ENCODE measurements around the gene COL12A1. TPM values are rescaled to one million over a fixed set of nuclear protein-coding genes. Genes with fewer than 3 reads are reported as not detected.
A peak's percentile ranks its signal among the peaks of the same experiment; 100 is the strongest.

Gene COL12A1
- total RNA-seq (2014; rRNA removed; shearing (Covaris generic)) (not detected in 2 replicates), total RNA-seq (2022) (not detected in 2 replicates), Bru-seq, nascent RNA (percentile 12 among the genes with signal in this experiment), BruChase-seq, experiment 1, labeled RNA remaining after a 6-hour chase (percentile 13 among the genes with signal in this experiment), BruChase-seq, experiment 2, labeled RNA remaining after a 2-hour chase (percentile 14 among the genes with signal in this experiment)
- long read RNA-seq = 0 reads

- Histone ChIP-seq H3K4me1 (ENCODE audit: insufficient read depth, low read length, poor library complexity, severe bottlenecking) (no peaks in the 10 kb centered on the region), H3K79me2 (ENCODE audit: insufficient read depth, low read depth, low read length) (no peaks in the 10 kb centered on the region), H3K9me3 (ENCODE audit: low read length) (no peaks in the 10 kb centered on the region), H3K4me2 (ENCODE audit: low read length) (no peak within 1 kb of the TSS), H4K20me1 (ENCODE audit: insufficient read depth, low read length) (no peaks in the 10 kb centered on the region), H2AFZ (ENCODE audit: low read length) (no peak within 1 kb of the TSS), H3K27ac (ENCODE audit: low read depth, low read length, poor library complexity, severe bottlenecking) (no peak within 1 kb of the TSS), H3K4me3 (ENCODE audit: low read depth, low read length, poor library complexity, severe bottlenecking) (no peak within 1 kb of the TSS), H3K36me3 (ENCODE audit: insufficient read depth, low read length) (no peaks in the 10 kb centered on the region), H3K9me2 (ENCODE audit: insufficient read depth, low read length) (no peaks in the 10 kb centered on the region)
- POLR2A ChIA-PET = no interaction called here
- DNase-seq (ENCODE audit: low spot score) = no peak
- intact Hi-C loops (cut with micrococcal nuclease; ENCODE audit: unreplicated experiment) = loop anchor here (5.0 kb wide), 3 partner anchors 1114 to 1349 kb away; no protein-coding TSS in a partner anchor
- no TSS peak for BruUV-seq (replicated peaks)
- TF ChIP-seq EZH2phosphoT487 (IDR thresholded peaks at IDR 0.05; ENCODE audit: borderline replicate concordance, low read depth, low read length) = no peak
- TF ChIP-seq, protein P1, sequence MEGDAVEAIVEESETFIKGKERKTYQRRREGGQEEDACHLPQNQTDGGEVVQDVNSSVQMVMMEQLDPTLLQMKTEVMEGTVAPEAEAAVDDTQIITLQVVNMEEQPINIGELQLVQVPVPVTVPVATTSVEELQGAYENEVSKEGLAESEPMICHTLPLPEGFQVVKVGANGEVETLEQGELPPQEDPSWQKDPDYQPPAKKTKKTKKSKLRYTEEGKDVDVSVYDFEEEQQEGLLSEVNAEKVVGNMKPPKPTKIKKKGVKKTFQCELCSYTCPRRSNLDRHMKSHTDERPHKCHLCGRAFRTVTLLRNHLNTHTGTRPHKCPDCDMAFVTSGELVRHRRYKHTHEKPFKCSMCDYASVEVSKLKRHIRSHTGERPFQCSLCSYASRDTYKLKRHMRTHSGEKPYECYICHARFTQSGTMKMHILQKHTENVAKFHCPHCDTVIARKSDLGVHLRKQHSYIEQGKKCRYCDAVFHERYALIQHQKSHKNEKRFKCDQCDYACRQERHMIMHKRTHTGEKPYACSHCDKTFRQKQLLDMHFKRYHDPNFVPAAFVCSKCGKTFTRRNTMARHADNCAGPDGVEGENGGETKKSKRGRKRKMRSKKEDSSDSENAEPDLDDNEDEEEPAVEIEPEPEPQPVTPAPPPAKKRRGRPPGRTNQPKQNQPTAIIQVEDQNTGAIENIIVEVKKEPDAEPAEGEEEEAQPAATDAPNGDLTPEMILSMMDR (conservative IDR thresholded peaks at IDR 0.05; ENCODE audit: low read length) = no peak
- CTCF ChIA-PET (ENCODE audit: unreplicated experiment) = no interaction called here
These were observed at the start of gene COL12A1 for GRCh38 chr6:75205776-75206575. TSS of gene COL12A1 (minus strand) at chr6:75206053. CDS start at chr6:75202792, 3,261 bp downstream.

DNA sequence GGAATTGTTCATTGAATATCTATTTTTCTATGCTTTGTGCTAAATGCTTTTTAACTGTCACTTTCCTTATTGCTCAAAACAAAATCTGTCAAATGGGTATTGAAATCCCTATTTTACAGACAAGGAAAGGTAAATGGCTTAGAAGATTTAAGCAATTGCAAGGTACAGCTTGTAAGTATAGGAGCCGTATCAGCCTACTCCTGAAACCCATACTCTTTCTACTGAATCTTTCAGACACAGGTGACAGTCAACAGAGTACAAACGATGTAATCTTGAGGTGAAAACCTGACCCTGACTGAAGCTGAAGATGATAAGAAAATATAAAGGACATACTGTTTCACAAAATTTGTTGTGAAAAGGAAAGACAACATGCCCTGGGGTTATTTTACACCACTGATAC is 44.7 kb upstream of the COL12A1 start:
- Histone ChIP-seq H2AFZ (ENCODE audit: low read length) (no peak overlapping the region), H3K79me2 (ENCODE audit: insufficient read depth, low read depth, low read length) (no peaks in the 10 kb centered on the region), H3K4me1 (ENCODE audit: insufficient read depth, low read length, poor library complexity, severe bottlenecking) (no peaks in the 10 kb centered on the region), H3K9me2 (ENCODE audit: insufficient read depth, low read length) (no peaks in the 10 kb centered on the region), H4K20me1 (ENCODE audit: insufficient read depth, low read length) (no peaks in the 10 kb centered on the region), H3K36me3 (ENCODE audit: insufficient read depth, low read length) (peaks cover 17% of the 10 kb centered on the region; the same call in 1 of the 2 replicates), H3K4me2 (ENCODE audit: low read length) (no peak overlapping the region), H3K9me3 (ENCODE audit: low read length) (no peaks in the 10 kb centered on the region), H3K4me3 (ENCODE audit: low read depth, low read length, poor library complexity, severe bottlenecking) (no peak overlapping the region), H3K27ac (ENCODE audit: low read depth, low read length, poor library complexity, severe bottlenecking) (no peak overlapping the region)
- POLR2A ChIA-PET = interaction anchor here (0.7 to 1.7 kb wide), 4 partner anchors 9 to 537 kb away, joined by 3 to 9 read pairs (median 3); no protein-coding TSS in a partner anchor
- DNase-seq (ENCODE audit: low spot score) = no peak
- CTCF ChIA-PET (ENCODE audit: unreplicated experiment) = no interaction called here
- BruUV-seq (replicated peaks) = no TSS peak
- intact Hi-C loops (cut with micrococcal nuclease; ENCODE audit: unreplicated experiment) = no loop called here
- TF ChIP-seq, protein P1 (conservative IDR thresholded peaks at IDR 0.05; ENCODE audit: low read length) = no peak
- no peak for TF ChIP-seq EZH2phosphoT487 (IDR thresholded peaks at IDR 0.05; ENCODE audit: borderline replicate concordance, low read depth, low read length)
